ENCODE results near the gene CALHM2. TPM values are rescaled to one million over a fixed set of nuclear protein-coding genes. Genes with fewer than 3 reads are reported as not detected.
"Not testable (repeated sequence)": the region's sequence is repeated elsewhere in the genome, so short reads cannot be mapped to it uniquely, and the experiment has no call there.

The CALHM2 gene, protein sequence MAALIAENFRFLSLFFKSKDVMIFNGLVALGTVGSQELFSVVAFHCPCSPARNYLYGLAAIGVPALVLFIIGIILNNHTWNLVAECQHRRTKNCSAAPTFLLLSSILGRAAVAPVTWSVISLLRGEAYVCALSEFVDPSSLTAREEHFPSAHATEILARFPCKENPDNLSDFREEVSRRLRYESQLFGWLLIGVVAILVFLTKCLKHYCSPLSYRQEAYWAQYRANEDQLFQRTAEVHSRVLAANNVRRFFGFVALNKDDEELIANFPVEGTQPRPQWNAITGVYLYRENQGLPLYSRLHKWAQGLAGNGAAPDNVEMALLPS
- total RNA-seq = 11.1 TPM

DNA sequence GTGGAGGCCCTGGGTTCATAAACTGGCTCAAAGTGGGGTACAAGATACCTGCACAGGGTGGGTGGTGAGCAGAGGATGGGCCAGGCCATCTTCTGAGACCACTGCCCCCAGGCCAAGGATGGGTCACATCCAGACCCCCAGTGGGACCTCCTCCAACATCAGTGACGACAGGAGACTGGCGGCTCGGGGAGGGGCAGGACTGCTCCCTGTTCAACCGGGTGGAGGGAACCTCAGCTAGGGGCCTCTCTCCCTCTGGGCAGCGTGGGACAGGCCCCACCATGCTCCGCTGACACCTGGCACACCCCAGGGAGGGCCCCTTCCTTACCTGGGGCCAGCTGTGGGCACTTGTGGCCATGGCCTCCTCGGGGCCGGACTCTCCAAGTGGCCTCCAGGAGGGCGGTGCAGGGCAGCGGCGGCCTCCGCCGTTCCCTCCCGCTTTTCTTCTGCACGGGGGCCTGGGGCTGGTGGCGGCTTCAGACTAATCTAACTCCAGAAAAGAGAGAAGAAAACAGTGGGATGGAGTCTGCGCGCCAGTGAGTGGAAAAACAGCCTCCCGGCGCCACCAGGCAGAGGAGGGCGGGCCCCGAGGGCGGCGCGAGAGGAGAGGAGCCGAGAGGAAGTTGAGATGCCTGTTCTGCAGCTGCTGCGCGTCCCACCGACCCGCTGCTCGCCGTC is at the start of gene CALHM2:
Gene CALHM2 (minus strand): TSS at position 540 of the 675 bp plus-strand sequence. CDS start 2,429 bp downstream, outside the sequence.
- peak; percentile 63 for DNase-seq

DNA sequence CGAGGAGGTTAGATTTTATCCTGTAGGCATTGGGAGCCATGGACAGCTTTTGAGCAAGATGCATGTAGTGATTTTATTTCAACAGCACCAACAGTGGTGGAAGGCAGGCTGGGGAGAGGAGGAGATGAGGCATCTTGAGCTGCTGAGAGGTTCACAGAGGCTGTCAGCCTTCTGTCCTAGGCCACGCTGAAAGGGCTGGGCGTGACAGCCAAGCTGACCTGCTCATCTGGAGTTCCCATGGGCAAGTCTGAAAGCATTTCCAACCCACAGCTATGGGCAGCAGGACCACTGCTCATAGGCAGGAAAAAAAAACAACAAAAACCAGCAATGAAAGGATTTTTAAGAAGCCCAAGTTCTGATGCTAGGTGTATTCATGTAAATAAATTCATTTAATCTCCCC is 49.0 kb upstream of the CALHM2 start:
- no peak for DNase-seq

DNA sequence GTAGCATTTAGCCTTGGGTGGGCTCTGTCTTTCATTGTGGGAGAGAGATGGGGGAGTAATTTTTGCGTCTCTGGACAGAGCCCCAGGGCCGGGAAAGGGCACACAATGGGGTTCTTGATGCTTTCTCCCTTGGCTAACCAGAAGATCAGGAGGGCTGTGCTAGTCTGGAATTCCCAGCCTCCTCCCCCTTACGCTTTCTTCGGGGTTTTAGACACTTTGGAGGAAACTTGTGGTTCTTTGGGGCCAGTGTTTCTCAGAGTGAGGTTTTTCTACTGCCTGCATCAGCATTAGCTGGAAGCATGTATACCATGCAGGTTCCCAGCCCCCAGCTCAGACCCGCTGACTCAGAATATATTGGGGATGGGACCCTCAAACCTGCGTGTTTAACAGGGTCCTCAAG is 48.3 kb upstream of the CALHM2 start:
- no peak for DNase-seq

DNA sequence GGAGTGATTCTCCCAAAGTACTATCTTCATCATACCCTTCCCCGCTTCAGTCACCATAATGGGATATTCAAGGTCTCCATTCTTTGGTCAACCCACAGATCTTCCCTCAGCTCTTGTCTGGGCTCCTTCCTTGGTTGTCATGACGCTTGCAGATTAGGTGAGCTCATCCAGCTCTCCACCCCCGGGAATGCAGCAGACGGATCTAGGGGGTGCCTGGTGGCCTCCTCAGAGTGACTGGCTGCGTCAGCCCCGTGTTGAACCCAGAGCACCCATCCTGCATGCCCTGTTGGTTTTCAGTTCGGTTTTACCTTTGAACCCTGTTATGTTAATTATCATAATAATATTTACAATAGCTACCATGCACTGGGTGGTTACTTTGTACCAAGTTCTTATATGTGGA is 47.7 kb upstream of the CALHM2 start:
- DNase-seq = no peak

DNA sequence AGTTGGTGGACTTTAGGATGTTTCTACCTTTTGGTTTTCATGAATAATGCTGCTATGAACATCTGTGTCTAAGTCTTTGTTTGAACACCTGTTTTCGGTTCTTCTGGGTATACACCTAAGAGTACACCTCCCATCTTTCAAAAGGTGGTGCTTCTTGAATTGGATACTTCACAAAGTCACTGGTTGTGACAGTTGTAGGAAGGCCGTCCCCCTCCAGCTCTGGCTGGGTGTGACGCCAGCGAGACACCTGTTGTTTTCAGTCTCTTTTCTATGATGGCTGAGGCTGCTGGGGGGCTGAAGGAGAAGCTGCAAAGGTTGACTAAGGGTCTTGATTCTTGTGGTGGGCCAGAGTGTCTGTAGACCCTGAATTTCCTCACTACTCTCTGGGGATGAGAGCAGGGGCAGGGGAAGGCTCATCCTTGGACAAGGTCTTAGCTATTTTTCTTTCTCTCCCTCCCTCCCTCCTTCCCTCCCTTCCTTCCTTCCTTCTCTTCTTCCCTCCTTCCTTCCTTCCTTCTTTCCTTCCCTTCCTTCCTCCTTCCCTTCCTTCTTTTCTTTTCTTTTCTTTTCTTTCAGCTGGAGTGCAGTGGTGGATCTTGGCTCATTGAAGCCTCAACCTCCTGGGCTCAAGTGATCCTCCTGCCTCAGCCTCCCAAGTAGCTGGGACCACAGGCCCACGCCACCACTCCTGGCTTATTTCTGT is 46.9 kb upstream of the CALHM2 start:
- no peak for DNase-seq

DNA sequence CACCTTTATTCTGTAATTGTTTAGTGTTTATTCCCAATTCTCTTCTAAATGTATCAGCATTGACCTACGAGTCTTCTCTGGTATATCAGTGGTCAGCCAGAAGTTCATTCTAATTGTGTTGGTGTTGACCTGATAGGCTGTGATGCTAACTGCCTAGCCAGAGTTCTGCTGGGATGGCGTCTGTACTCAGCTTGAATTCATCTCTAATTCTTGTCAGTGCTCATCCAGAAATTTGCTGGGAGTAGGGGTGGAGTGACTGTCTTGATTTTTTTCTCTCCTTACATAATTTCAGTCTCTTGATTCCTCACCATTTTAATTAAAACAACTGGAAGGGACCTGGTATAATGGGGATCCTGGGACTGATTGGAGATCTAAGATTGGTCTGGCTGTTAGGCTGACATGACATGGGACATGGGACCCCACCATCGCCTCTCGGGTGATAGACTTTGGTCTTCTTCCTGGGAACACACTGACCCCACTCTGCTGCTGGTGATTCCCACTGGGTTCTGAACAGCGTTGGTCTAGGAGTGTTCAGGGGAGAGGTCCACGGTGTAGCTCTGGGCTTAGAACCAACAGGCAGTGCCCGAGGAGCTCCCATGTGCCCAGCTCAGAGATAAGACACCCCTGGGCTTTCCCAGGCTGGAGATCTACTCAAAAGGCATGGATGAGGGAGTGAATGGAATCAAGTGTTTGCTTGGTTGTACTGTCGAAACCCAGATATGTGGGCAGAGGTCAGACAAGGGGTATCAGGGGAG is 45.2 kb upstream of the CALHM2 start:
- DNase-seq = no peak

DNA sequence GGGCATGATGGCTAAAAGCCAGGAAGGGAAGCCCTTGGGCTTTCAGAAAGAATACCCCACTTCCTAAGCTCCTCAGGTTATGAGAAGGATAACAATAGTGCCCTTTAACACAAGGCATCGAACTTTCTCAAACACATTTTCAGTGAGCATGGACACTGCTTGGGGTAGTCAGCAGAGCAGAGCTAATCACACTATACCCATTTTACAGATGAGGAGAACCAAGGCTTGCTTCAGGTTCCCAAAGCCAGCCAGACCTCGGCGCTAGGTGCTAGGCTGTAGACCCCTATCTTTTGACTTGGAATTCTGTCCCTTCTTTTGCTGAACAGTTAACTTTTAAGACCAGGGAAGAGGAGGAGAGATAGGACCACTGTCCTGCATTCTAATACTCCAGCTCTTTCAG is 43.2 kb upstream of the CALHM2 start:
- no peak for DNase-seq

DNA sequence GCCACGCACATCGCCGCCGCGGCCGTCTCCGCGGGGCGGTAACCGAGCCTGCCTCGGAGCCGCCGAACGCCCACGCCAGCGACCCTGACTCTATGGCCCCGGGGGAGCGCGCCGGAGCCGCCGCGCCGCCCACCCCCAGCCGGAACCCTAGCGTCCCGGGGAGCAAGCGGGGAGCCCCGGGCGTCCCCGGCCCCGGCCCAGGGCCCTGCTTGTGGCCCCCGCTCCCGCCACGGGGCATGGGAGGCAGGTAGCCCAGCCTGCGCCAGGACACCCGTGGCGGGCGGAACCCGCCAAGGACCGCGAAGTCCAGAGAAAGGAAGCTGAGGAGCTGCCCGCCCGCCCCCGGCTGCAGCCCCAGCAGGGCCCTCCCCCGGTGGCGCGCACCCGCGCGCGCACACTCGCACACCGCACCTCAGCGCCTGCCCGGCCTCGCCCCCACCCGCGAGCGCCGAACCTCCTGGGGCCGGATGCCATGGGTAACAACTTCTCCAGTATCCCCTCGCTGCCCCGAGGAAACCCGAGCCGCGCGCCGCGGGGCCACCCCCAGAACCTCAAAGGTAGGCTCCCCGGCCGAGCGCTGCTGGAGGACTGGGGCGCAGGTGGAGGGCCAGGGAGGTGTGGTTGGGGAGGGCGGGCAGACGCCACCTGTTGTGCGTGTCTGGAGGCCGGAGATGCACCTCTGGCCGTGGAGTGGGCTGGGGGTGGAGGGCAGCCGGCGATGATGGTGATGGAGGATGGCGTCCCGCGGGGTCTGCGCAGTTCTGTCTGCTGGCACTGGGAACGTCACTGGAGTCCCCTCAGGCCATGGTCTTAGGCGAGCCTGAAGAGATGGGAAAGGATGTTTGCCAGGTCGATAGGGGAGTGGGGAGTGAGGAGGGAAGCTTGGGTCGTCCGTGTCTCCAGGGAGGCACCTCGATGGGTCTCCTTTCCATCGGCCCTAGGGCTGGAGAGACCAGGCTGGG is 42.0 kb upstream of the CALHM2 start:
- no peak for DNase-seq

DNA sequence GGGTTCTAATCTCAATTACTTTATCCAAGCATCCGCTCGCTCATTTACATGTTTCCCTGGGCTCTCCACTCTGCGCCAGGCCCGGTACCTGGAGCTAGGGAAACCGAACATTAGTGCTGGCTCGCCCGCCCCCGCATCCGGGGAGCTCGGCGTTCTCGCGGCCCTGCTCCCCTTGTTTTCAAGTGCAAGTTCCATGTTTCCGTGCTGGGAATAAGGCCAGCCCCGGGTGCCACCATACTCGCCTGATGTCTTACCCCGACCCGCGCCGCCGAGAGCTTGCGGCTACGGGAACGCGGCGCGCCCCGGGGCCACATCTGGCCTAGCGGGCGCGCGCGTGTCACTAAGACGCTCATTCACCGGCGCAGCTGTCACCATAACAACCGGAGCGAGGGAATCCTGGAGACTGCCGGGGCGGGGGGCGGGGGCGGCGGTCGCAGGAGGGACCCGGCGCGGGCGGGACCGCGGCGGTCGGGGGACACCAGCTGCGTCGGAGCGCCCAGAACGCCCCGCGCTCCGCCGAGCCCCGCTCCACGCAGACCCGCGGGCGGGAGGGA is 41.3 kb upstream of the CALHM2 start, which contains the start of gene NEURL1:
Gene NEURL1 (plus strand): TSS at position 344 of the 554 bp plus-strand sequence. CDS start 683 bp downstream, outside the sequence.
- peak; percentile 17 for DNase-seq

DNA sequence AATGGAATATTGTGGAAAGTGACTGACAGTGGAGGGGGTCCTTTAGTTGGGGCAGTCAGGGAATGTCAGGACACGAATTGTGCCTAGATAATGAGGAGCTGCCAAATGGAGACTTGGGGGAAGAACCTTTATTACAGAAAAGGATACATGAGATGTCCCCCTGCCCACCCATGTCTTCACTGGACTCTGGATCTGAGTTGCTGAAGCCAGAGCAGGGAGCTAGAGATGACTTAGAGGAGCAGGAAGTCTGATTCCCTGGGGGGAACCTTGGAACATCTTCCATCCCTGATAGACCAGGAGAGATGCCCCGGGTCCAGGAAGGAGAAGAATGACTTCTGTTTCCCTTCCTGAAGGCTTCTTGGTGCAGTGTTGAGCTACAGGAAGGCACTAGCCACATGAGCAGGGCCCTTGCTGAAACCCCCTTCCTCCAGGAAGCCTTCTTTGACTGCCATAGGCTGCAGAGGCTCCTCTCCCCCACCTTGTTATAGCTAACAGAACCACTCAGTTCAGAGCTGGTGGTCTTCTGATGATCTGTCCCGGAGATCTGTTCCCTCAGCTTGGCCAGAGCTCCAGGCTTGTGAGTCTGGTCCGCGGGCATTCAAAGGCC is 40.6 kb upstream of the CALHM2 start:
- DNase-seq = no peak

DNA sequence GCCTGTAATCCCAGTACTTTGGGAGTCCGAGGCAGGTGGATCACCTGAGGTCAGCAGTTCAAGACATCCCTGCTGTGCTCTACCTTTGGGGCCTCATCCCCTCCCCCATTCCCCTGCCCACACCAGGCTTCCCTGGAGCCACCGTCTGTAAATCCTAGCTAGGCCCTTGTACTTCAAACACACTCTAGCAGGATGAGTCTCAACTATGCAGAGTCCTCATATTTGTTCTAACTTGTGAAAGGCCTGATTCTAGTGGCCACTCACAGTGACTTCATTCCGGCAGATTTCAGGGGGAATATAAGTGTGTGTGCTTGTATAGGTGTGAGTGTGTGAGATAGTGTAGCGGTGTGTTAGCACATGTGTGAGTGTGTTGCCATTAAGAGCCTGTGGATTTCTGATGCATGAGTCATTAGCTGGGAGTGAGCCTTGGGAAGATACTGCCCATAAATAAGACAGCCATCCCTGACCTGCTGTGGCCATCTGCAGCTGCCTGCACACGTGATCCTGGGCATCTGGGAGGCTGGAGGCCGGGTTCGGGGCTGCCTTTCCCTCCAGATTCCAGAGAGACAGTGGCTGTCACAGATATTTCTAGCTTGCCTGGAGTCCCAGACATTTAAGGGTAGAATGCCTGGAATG is 39.7 kb upstream of the CALHM2 start:
- no peak for DNase-seq

DNA sequence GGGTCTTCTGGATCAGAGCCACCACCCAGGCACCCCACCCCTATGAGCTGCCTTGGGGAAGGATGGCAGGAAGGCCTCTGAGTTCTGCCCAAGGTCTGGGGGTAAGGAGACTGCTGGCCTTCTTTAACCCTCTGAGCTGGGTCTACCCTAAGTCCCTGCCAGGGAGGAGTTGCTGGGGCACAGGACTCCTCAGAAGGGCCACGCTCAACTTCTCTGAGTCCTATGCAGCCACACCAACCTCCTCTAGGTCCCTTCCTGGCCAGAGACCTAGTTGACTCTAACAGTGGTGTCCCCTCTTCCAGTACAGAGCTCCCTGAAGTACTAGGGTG is 38.8 kb upstream of the CALHM2 start:
- DNase-seq = no peak

DNA sequence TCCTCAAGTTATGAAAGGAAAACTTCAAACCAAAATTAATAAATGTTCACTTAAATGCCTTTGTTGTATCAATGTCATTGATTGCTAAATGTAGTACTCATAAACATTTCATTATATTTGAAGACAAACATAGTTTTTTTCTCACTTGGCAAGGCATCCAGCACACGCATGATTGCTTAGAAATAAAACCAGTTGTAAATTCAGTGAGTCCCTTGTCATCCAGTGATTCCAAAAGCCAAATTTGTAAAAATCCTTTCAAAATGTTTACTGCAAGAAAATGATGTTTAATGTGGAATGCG is 35.2 kb upstream of the CALHM2 start:
- DNase-seq = no peak

DNA sequence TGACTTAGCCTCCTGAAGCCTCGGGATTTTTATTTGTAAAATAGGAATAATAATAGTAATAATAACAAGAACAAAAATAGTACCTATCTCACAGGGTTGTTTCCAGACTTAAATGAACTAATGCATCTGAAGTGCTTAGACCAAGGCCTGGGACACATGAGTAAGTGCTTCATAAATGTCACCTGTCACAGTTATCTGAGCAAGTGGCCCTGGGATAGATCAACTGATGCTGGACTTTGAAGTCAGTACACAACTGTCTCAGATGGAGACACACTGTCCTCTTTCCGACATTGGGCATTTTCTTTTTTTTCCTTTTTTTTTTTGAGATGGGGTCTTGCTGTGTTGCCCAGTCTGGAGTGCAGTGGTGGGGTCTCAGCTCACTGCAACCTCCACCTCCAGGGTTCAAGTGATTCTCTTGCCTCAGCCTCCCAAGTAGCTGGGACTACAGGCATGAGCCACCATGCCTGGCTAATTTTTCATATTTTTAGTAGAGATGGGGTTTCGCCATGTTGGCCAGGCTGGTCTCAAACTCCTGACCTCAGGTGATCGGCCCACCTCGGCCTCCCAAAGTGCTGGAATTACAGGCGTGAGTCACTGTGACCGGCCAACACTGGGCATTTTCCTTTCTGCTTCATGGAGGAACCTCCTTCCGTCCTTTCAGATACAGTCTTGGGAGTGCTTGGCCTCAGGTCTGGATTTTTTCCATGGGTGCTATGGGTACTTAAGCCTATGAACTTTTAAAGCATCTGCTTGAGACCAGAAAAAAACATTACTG is 34.7 kb upstream of the CALHM2 start:
- DNase-seq = not testable (repeated sequence)

DNA sequence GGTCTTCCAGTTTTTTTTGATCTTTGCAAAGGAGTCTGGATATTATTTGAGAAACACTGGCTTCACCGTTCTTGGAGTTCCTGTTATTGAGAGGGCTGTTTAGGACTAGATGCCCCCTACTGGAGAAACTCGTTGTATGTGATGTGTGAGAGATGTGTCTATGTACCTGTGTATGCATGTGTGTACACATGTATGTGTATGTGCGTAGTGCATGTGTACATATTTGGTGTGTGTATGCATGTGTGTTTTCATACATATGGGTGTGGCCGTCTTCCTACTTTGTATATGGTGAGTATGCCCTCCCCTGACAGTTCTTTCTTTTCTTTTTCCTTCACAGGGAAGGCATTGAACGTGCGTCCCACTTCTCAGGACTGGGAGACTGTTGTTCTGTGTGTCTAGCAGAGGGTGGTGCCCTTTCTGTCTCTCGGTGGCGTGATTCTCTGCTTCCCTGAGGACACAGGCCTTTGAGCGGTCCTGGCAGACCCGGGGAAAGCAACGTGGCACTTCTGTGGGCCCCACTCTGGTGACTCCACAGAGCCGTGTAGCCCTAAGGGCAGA is 29.9 kb upstream of the CALHM2 start:
- DNase-seq = peak; percentile 24

DNA sequence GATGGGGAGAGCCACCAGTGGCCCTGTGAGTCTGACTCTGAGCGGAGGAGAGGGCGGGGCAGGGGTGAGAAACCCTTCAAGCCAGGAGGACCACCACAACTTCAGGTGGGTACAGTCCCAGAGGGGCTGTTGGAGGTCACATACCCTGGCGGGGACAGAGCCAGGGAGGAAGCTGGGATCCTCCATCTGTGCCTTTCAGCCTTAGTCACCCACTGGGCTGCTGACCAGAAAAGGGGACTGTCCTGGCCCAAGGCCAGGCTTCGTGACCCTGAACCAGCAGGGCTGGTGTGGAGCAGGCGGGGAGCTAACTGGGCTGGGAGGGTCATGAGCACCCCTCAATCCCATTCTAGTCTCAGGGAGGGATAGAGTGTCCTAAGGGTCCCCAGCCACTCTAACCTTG is 28.4 kb upstream of the CALHM2 start:
- no peak for DNase-seq

DNA sequence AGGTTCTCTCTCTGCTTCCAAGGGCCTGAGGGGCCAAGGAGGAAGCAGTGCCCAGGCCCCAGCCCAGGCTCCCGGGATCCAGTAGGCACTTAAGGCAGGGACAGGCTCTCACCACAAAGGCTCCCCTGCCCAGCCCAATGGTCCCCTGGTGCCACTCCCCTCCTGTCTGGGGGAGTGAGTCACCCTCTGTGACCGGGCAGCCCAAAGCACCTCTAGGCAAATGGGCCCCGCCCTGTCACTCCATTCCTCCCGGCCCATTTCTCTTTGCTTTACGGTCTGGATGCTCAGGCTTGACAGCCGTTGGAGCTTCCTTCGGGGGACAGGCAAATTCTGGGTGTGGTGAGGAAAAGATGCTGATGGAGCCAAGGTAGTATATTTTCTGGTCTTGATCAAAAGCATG is 27.0 kb upstream of the CALHM2 start, which contains the start of gene CALHM3:
Gene CALHM3 (minus strand): TSS at position 106 of the 400 bp plus-strand sequence. CDS start 208 bp downstream, outside the sequence.
- DNase-seq = no peak

DNA sequence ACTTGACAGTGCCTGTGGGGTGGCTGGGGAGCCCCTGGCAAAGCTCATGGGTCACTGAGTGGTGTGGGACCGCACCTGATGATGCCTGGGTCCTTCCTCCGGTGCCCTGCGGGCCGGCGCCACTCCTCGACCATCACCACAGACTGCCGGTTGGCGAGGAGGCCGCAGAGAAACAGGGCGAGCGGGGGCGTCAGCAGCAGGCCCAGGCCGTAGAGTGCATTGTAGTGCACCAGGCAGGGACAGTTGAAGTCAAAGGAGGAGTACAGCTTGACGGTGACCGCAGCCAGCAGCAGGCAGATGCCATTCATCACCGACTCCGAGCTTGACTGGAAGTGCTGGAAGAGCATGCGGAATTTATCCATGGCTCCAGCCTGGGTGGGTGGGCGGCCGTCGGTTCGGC is 26.5 kb upstream of the CALHM2 start:
- no peak for DNase-seq
